AG04450 (cell line): ENCODE results near the gene IP6K3. TPM values are rescaled to one million over a fixed set of nuclear protein-coding genes. Genes with fewer than 3 reads are reported as not detected.
A peak's percentile ranks its signal among the peaks of the same experiment; 100 is the strongest.

Experiments
- CTCF ChIA-PET: fragments of 300-600, 350-600 bp; formaldehyde crosslinking; extraction: SDS; loops from one replicate; lab custom pipeline; 2022; ENCODE audit warnings: antibody characterized with exemption, inconsistent platforms; lab: Charles Lee
- POLR2A ChIA-PET: fragments of 350-600 bp; formaldehyde crosslinking; extraction: SDS; loops from one replicate; lab custom pipeline; 2021; ENCODE audit warnings: antibody characterized with exemption, inconsistent platforms; lab: Yijun Ruan, JAX
- DNase-seq: peaks from one replicate; pipeline ENCODE4 v3.0.0-alpha.2; 2011; ENCODE audit warnings: low read depth, low spot score
- H3K27ac ChIP-seq: one replicate; pipeline ENCODE4 v1.5.1; 2012; ENCODE audit warnings: low read depth, low read length, control low read depth
- H3K27me3 ChIP-seq: one replicate; pipeline ENCODE4 v1.6.0; 2012; ENCODE audit warnings: low read length; ENCODE audit not compliant: control insufficient read depth, insufficient read depth
- H3K4me3 ChIP-seq: 2 replicates; pipeline ENCODE4 v1.5.1; 2011; ENCODE audit warnings: mild to moderate bottlenecking, low read depth, low read length, control low read depth
- H3K9me3 ChIP-seq: 2 replicates; pipeline ENCODE4 v1.5.1; 2012; ENCODE audit warnings: low read length; ENCODE audit not compliant: control insufficient read depth, insufficient read depth
- CTCF ChIP-seq: IDR thresholded peaks from 2 replicates; pipeline ENCODE4 v1.5.1; 2011; ENCODE audit warnings: low read depth, low read length, control low read depth, inconsistent platforms
- polyA plus RNA-seq: library from polyadenylated mRNA; depleted of rRNA; stranded (reverse); fragments of >200 nt; gene quantifications from 2 replicates; pipeline ENCODE4 v1.2.3, GENCODE V29; 2011

The IP6K3 gene
- polyA plus RNA-seq, 1 experiment: 1.1 TPM

GRCh38 chr6:33705268-33705885 is 41.3 kb downstream of the IP6K3 start:
- TF ChIP-seq CTCF: no peak
- ChIA-PET CTCF (interaction anchor here (0.7 to 1.4 kb wide), 4 partner anchors 9 to 119 kb away, joined by 3 to 8 read pairs (median 3); no protein-coding TSS in a partner anchor), POLR2A (no interaction called here)
- Histone ChIP-seq H3K9me3 (no peaks in the 10 kb centered on the region), H3K27me3 (no peaks in the 10 kb centered on the region), H3K4me3 (no peak overlapping the region), H3K27ac (no peak overlapping the region)
- no peak for DNase-seq

- H3K27me3 ChIP-seq: no peaks in the 10 kb centered on the region
- no peak for TF ChIP-seq CTCF
- POLR2A ChIA-PET: no interaction called here
- no peak overlapping the region for H3K27ac ChIP-seq
- H3K9me3 ChIP-seq: no peaks in the 10 kb centered on the region
- H3K4me3 ChIP-seq: no peak overlapping the region
- CTCF ChIA-PET: interaction anchor here (1.1 kb wide), 1 partner anchor 118 kb away, joined by 3 read pairs; no protein-coding TSS in a partner anchor
- DNase-seq: no peak
Observed at GRCh38 chr6:33704215-33705066, 42.3 kb downstream of the IP6K3 start.

GRCh38 chr6:33702345-33702977 is 44.2 kb downstream of the IP6K3 start:
- Histone ChIP-seq H3K27ac (no peak overlapping the region), H3K4me3 (no peak overlapping the region), H3K9me3 (no peaks in the 10 kb centered on the region), H3K27me3 (no peaks in the 10 kb centered on the region)
- CTCF ChIA-PET: interaction anchor here (0.6 to 3.9 kb wide), 7 partner anchors 9 to 117 kb away, joined by 3 to 38 read pairs (median 4); partner anchors contain the start of gene UQCC2
- DNase-seq: peak; percentile 29
- POLR2A ChIA-PET: no interaction called here
- peak; percentile 64 for TF ChIP-seq CTCF

GRCh38 chr6:33700391-33701050 is 46.2 kb downstream of the IP6K3 start:
- H3K27ac ChIP-seq: no peak overlapping the region
- no peaks in the 10 kb centered on the region for H3K27me3 ChIP-seq
- DNase-seq: peak; percentile 26
- CTCF ChIA-PET: interaction anchor here (0.8 to 3.9 kb wide), 13 partner anchors 8 to 116 kb away, joined by 3 to 38 read pairs (median 4); partner anchors contain the start of gene UQCC2
- H3K4me3 ChIP-seq: no peak overlapping the region
- TF ChIP-seq CTCF: peak; percentile 73
- POLR2A ChIA-PET: interaction anchor here (1.7 kb wide), 1 partner anchor 11 kb away, joined by 7 read pairs; the partner anchor contains the start of gene UQCC2
- no peaks in the 10 kb centered on the region; the same call in 1 of the 2 replicates for H3K9me3 ChIP-seq
